ENCODE measurements around the gene DYDC2.

Gene DYDC2
- long read RNA-seq = 0 reads

DNA sequence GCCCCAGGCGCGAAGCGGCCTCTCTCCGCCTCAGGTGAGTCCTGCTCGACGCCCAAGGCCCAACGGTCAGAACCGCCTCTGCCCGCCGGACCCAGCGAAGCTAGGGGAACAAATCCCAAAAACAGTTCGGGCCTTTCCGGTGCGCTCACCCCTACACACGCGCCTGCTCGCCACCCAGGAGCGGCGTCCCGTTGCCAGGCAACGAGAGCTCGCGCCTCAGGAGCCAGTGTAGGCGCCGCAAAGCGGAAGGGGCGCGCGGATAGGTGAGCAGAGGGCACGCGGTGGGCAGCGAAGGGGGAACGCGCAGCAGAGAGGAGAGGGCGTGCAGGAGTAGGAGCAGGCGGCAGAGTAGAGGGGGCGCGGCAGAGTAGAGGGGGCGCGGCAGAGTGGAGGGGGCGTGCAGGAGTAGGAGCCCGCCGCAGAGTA, at the start of gene DYDC2, which contains the start of gene DYDC1:
TSS of gene DYDC2 (plus strand) at position 219 of the 426 bp plus-strand sequence. CDS start 5,663 bp downstream, outside the sequence.
TSS of gene DYDC1 (minus strand) at position 193 of the 426 bp plus-strand sequence. CDS start 4,154 bp downstream, outside the sequence.
- TF ChIP-seq, protein P1, sequence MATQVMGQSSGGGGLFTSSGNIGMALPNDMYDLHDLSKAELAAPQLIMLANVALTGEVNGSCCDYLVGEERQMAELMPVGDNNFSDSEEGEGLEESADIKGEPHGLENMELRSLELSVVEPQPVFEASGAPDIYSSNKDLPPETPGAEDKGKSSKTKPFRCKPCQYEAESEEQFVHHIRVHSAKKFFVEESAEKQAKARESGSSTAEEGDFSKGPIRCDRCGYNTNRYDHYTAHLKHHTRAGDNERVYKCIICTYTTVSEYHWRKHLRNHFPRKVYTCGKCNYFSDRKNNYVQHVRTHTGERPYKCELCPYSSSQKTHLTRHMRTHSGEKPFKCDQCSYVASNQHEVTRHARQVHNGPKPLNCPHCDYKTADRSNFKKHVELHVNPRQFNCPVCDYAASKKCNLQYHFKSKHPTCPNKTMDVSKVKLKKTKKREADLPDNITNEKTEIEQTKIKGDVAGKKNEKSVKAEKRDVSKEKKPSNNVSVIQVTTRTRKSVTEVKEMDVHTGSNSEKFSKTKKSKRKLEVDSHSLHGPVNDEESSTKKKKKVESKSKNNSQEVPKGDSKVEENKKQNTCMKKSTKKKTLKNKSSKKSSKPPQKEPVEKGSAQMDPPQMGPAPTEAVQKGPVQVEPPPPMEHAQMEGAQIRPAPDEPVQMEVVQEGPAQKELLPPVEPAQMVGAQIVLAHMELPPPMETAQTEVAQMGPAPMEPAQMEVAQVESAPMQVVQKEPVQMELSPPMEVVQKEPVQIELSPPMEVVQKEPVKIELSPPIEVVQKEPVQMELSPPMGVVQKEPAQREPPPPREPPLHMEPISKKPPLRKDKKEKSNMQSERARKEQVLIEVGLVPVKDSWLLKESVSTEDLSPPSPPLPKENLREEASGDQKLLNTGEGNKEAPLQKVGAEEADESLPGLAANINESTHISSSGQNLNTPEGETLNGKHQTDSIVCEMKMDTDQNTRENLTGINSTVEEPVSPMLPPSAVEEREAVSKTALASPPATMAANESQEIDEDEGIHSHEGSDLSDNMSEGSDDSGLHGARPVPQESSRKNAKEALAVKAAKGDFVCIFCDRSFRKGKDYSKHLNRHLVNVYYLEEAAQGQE (IDR thresholded peaks at IDR 0.05; ENCODE audit: insufficient replicate concordance, low read depth) = no peak
- TF ChIP-seq GABPA (IDR thresholded peaks at IDR 0.05; ENCODE audit: low read depth) (no peak), SPI1 (IDR thresholded peaks at IDR 0.05; ENCODE audit: borderline replicate concordance, low read depth) (no peak), POLR2AphosphoS5 (IDR thresholded peaks at IDR 0.05; ENCODE audit: low read depth) (no peak)
- TF ChIP-seq, protein P2, sequence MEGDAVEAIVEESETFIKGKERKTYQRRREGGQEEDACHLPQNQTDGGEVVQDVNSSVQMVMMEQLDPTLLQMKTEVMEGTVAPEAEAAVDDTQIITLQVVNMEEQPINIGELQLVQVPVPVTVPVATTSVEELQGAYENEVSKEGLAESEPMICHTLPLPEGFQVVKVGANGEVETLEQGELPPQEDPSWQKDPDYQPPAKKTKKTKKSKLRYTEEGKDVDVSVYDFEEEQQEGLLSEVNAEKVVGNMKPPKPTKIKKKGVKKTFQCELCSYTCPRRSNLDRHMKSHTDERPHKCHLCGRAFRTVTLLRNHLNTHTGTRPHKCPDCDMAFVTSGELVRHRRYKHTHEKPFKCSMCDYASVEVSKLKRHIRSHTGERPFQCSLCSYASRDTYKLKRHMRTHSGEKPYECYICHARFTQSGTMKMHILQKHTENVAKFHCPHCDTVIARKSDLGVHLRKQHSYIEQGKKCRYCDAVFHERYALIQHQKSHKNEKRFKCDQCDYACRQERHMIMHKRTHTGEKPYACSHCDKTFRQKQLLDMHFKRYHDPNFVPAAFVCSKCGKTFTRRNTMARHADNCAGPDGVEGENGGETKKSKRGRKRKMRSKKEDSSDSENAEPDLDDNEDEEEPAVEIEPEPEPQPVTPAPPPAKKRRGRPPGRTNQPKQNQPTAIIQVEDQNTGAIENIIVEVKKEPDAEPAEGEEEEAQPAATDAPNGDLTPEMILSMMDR (IDR thresholded peaks at IDR 0.05; ENCODE audit: insufficient read depth, low read length) = no peak
- DNase-seq (ENCODE audit: low read depth in 1 of 2, low spot score in 1 of 2) = peak; percentile 26 to 48
- peaks cover 18% of the 10 kb centered on the region for H3K27me3 ChIP-seq (ENCODE audit: insufficient read depth, poor library complexity, severe bottlenecking)
- no peak within 1 kb of the TSS for H3K4me3 ChIP-seq (replicated peaks; ENCODE audit: insufficient read depth, low read length)
- H3K27ac ChIP-seq (replicated peaks) = no peak within 1 kb of the TSS

GRCh38 chr10:80313523-80313922, 43.1 kb upstream of the DYDC2 start:
- Histone ChIP-seq H3K27me3 (ENCODE audit: insufficient read depth, poor library complexity, severe bottlenecking) (no peaks in the 10 kb centered on the region), H3K4me3 (replicated peaks; ENCODE audit: insufficient read depth, low read length) (no peak overlapping the region), H3K27ac (replicated peaks) (no peak overlapping the region)
- no peak for DNase-seq (ENCODE audit: low read depth in 1 of 2, low spot score in 1 of 2)
- TF ChIP-seq GABPA (IDR thresholded peaks at IDR 0.05; ENCODE audit: low read depth) (no peak), SPI1 (IDR thresholded peaks at IDR 0.05; ENCODE audit: borderline replicate concordance, low read depth) (no peak), POLR2AphosphoS5 (IDR thresholded peaks at IDR 0.05; ENCODE audit: low read depth) (no peak)
- TF ChIP-seq, protein P1 (IDR thresholded peaks at IDR 0.05; ENCODE audit: insufficient replicate concordance, low read depth) = no peak
- TF ChIP-seq, protein P2 (IDR thresholded peaks at IDR 0.05; ENCODE audit: insufficient read depth, low read length) = no peak

DNA sequence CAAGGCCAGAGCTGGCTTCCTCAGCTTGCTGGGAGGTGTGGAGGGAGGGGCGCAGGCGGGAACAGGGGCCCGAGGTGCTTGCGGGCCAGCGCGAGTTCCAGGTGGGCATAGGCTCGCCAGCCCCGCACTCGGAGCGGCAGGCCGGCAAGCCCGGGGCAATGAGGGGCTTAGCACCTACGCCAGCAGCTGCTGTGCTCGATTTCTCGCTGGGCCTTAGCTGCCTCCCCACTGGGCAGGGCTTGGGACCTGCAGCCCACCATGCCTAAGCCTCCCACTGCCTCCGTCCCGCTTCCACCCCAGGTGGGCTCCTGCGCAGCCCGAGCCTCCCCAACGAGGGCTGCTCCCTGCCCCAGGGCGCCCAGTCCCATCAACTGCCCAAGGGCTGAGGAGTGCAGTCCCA, 41.2 kb upstream of the DYDC2 start:
- no peak for DNase-seq (ENCODE audit: low read depth in 1 of 2, low spot score in 1 of 2)
- Histone ChIP-seq H3K27me3 (ENCODE audit: insufficient read depth, poor library complexity, severe bottlenecking) (no peaks in the 10 kb centered on the region), H3K4me3 (replicated peaks; ENCODE audit: insufficient read depth, low read length) (no peak overlapping the region), H3K27ac (replicated peaks) (no peak overlapping the region)
- no peak for TF ChIP-seq GABPA (IDR thresholded peaks at IDR 0.05; ENCODE audit: low read depth)
- TF ChIP-seq POLR2AphosphoS5 (IDR thresholded peaks at IDR 0.05; ENCODE audit: low read depth) = no peak
- TF ChIP-seq, protein P1 (IDR thresholded peaks at IDR 0.05; ENCODE audit: insufficient replicate concordance, low read depth) = no peak
- no peak for TF ChIP-seq SPI1 (IDR thresholded peaks at IDR 0.05; ENCODE audit: borderline replicate concordance, low read depth)
- TF ChIP-seq, protein P2 (IDR thresholded peaks at IDR 0.05; ENCODE audit: insufficient read depth, low read length) = no peak

All from HL-60 (cell line).